Keratinocyte (primary cell): ENCODE measurements around the gene RNF215.

Experiments used
- CTCF ChIP-seq, 3 experiments: IDR thresholded peaks in 1 of 3; conservative IDR thresholded peaks in 1 of 3; optimal IDR thresholded peaks in 1 of 3; 2 replicates in 2 of 3; 3 replicates in 1 of 3; pipeline versions ENCODE3 to v1.5.1; 2011; ENCODE audit warnings: low read length in 3 of 3, mild to moderate bottlenecking in 3 of 3, moderate library complexity in 2 of 3, control low read depth in 1 of 3, inconsistent platforms in 1 of 3; ENCODE audit not compliant: insufficient read depth in 2 of 3; ENCODE audit errors: extremely low read depth in 1 of 3
- EZH2 ChIP-seq: IDR thresholded peaks from one replicate; pipeline ENCODE4 v1.6.1; 2012; ENCODE audit warnings: inconsistent platforms, mild to moderate bottlenecking, low read length, moderate library complexity

DNA sequence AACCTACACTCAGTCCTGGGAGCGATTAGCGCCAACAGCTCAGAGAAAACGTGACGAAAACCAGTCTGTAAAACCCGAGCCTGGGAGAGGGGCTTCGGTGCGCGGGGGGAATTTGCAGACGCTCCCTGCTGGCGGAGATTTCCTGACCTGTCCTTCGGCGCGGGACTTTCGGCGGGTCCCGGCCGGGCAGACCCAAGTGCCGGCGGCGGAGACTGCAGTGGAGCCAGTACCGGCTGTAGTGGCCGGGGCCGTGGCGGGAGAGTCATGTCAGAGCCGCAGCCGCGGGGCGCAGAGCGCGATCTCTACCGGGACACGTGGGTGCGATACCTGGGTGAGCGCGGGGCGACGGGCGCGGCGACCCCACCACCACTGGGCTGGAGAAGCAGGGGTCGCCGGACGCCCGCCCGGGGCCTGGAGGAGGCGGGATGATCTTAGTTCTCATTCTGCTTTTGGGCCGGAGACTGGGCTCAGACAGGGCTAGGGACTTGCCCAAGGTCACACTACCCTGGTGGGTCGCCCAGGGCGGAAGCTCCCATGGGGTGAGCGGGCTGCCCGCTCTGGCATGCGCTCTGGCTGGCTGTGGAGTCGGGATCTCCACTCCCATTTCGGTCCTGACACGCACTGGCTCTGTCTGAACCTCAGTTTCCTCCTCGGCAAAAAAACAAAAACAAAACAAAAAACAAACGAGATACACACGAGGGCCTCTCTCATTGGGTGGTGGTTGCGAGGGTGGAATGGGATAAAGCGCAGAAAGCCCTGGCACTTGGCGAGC, 38.6 kb upstream of the RNF215 start, which contains the start of gene MTFP1:
- TF ChIP-seq CTCF (optimal IDR thresholded peaks at IDR 0.05 in 1 of 3, IDR thresholded peaks at IDR 0.05 in 1 of 3, conservative IDR thresholded peaks at IDR 0.05 in 1 of 3; ENCODE audit: extremely low read depth in 1 of 3, insufficient read depth in 2 of 3, low read length in 3 of 3), result no peak
- no peak for TF ChIP-seq EZH2
